Measurements from ENCODE around the gene RALGPS1. TPM values are rescaled to one million over a fixed set of nuclear protein-coding genes. Genes with fewer than 3 reads are reported as not detected.
A peak's percentile ranks its signal among the peaks of the same experiment; 100 is the strongest.

Gene RALGPS1
- total RNA-seq, 1 experiment from 2014 or later: 18.6 TPM

DNA sequence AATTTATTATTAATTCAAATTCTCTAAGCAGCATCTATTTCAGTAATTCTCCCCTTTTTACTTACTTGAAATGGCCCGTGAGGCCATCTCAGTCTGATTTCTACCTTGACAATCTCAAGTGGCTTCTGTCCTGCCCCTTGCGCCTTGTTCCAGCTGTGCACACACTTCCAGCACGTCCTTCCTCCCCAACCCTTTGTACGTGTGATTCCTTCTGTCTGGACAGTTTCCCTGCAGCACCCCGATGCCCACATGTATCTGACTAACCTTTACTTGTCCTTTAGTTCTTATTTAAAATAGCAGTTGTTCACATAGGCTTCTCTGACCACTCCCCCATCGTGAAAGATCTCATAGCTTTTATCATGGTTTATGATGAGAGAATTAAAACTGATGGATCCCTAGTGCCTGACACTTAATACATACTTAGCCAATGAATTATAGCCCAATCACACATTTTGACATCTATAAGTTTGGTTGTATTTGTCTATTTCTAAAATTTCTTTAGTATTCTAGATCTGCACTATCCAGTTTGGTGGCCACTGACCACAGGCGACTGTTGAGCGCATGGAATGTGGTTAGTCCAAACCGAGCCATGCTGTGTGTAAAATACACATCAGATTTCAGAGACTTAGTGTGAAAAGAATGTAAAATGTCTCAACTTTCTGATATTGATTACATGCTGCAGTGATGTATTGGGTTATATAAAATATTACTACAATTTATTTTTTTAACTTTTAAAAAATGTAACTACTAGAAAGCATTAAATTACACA, 39.9 kb upstream of the RALGPS1 start:
- H3K27ac ChIP-seq (ENCODE audit: insufficient read length, low read depth, low read length): no peak overlapping the region

More for the DNA sequence above, 39.9 kb upstream of the RALGPS1 start:
- H3K9ac ChIP-seq (ENCODE audit: extremely low read depth, insufficient read length, low read length): no peak overlapping the region
- H3K4me1 ChIP-seq (ENCODE audit: insufficient read depth, low read length): no peaks in the 10 kb centered on the region
- TF ChIP-seq, protein P1, sequence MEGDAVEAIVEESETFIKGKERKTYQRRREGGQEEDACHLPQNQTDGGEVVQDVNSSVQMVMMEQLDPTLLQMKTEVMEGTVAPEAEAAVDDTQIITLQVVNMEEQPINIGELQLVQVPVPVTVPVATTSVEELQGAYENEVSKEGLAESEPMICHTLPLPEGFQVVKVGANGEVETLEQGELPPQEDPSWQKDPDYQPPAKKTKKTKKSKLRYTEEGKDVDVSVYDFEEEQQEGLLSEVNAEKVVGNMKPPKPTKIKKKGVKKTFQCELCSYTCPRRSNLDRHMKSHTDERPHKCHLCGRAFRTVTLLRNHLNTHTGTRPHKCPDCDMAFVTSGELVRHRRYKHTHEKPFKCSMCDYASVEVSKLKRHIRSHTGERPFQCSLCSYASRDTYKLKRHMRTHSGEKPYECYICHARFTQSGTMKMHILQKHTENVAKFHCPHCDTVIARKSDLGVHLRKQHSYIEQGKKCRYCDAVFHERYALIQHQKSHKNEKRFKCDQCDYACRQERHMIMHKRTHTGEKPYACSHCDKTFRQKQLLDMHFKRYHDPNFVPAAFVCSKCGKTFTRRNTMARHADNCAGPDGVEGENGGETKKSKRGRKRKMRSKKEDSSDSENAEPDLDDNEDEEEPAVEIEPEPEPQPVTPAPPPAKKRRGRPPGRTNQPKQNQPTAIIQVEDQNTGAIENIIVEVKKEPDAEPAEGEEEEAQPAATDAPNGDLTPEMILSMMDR (conservative IDR thresholded peaks at IDR 0.05): no peak
- H3K23ac ChIP-seq (ENCODE audit: insufficient read length, low read depth, low read length): no peak overlapping the region
- no peak overlapping the region for H4K5ac ChIP-seq (ENCODE audit: insufficient read length, low read depth, low read length)
- H3K9me3 ChIP-seq (ENCODE audit: control insufficient read depth, low read depth, low read length): no peaks in the 10 kb centered on the region
- H3K4me1 Mint-ChIP-seq: no peaks in the 10 kb centered on the region
- no peak overlapping the region for H2AFZ ChIP-seq (ENCODE audit: low read length)
- H3K4me2 ChIP-seq (ENCODE audit: insufficient read depth, insufficient read length, low read length): no peak overlapping the region
- H2BK20ac ChIP-seq (ENCODE audit: low read depth, low read length, poor library complexity, severe bottlenecking): no peak overlapping the region
- no peak overlapping the region for H3K56ac ChIP-seq (ENCODE audit: insufficient read length, low read depth, low read length)
- H3K79me1 ChIP-seq (ENCODE audit: insufficient read depth, low read depth, low read length, poor library complexity, severe bottlenecking): peaks cover 6% of the 10 kb centered on the region
- H2BK15ac ChIP-seq (ENCODE audit: low read depth, low read length): no peak overlapping the region
- no peaks in the 10 kb centered on the region; the same call in 1 of the 2 replicates for H3K79me2 ChIP-seq (ENCODE audit: insufficient read depth, low read length)
- no peak overlapping the region for H2BK12ac ChIP-seq (ENCODE audit: insufficient read length, low read depth, low read length)
- H3K18ac ChIP-seq (ENCODE audit: insufficient read length, low read depth, low read length): no peak overlapping the region
- H3T11ph ChIP-seq (ENCODE audit: low read length): no peak overlapping the region
- no peak overlapping the region for H4K91ac ChIP-seq (ENCODE audit: insufficient read length, low read depth, low read length)
- H3K27me3 ChIP-seq (ENCODE audit: insufficient read depth, low read length): no peaks in the 10 kb centered on the region
- no peak overlapping the region for H2BK120ac ChIP-seq (ENCODE audit: low read depth, low read length, poor library complexity, severe bottlenecking)
- no peak overlapping the region for H3K14ac ChIP-seq (ENCODE audit: insufficient read depth, low read length)
- no peak overlapping the region for H2AK5ac ChIP-seq (ENCODE audit: insufficient read length, low read length)
- no peaks in the 10 kb centered on the region for H4K20me1 ChIP-seq (ENCODE audit: control insufficient read depth, insufficient read depth, insufficient read length)
- WGBS (ENCODE audit: extremely low coverage, insufficient read length, low lambda C conversion rate): no CpG with 5 or more reads among the region's 9 CpGs
- no peaks in the 10 kb centered on the region; the same call in 1 of the 2 replicates for H3K27me3 Mint-ChIP-seq (ENCODE audit: low read depth)
- H4K8ac ChIP-seq (replicated peaks; ENCODE audit: insufficient read length, low read depth, low read length): no peak overlapping the region
- DNase-seq: no peak
- H3K27ac Mint-ChIP-seq: peak overlapping the region in 1 of 3 experiments; percentile 2; a peak in 1 of 7 replicates
- H2BK5ac ChIP-seq (ENCODE audit: insufficient read length, low read length): no peak overlapping the region
- H3K4me3 Mint-ChIP-seq: no peak overlapping the region
- H3K36me3 Mint-ChIP-seq (ENCODE audit: insufficient read depth in 1 of 3, low read depth in 3 of 3): peaks cover 6 to 9% (median 8%) of the 10 kb centered on the region in 3 experiments; a peak in 6 of 7 replicates
- peaks cover 9% of the 10 kb centered on the region in 2 experiments for H3K9me3 Mint-ChIP-seq
- H3K4ac ChIP-seq (ENCODE audit: low read depth, low read length): no peak overlapping the region
- H3K23me2 ChIP-seq (ENCODE audit: insufficient read length, low read depth, low read length, poor library complexity, severe bottlenecking): no peaks in the 10 kb centered on the region

All from H9 (cell line).